ENCODE measurements around the gene PACC1.

The PACC1 gene
- total RNA-seq: 25.2 to 26.4 reads per million in 2 donors

DNA sequence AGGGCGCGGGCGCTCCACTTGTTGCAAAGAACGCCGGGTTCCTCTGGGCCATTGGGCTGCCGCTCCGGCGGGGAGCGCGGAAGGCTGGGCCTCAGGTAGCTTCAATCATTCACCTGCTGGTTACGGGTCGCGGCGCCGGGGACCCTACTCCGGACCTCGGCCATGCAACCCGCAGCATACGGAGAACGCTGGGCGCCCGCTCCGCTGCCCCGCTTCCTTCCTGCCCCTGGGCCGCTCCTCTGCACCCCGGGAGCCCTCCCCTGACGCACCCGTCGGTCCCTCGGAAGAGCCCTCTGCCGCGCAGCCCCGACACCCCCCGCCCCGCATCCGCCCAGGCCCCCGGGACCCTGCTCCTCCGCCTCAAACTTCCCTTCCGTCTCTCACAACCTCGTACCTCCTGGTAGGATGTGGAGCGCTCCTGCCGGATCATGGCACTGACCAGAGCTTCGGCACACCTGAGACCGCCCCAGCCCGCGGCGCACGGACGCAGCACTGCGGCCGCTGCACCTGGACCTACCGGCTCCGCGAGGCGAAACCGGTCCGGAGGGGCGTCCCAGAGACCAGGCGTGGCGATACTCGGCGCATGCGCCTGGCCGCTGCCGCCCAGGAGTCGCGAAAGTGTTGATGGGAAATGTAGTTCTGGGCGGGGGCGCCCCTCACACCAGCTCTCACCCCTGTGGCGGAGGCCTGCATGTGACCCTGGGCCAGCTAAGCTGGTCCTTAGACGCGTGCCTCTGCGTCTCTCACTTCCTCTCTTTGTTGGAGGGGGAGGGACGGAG, at the start of gene PACC1:
Gene PACC1, minus strand, starts transcription at position 559 of the 779 bp plus-strand sequence. Its CDS starts 129 bp downstream, at position 430.
- peak; percentile 76 for DNase-seq

GRCh38 chr1:212463565-212464285, 49.0 kb upstream of the PACC1 start:
- no peak for DNase-seq

- no peak for DNase-seq
Measured at GRCh38 chr1:212461916-212462660, 47.4 kb upstream of the PACC1 start.

- DNase-seq: no peak
Measured at GRCh38 chr1:212460376-212460775, 45.7 kb upstream of the PACC1 start.

- no peak for DNase-seq
Measured at GRCh38 chr1:212459656-212460055, 45.0 kb upstream of the PACC1 start.

- DNase-seq: no peak
Measured at GRCh38 chr1:212458817-212459216, 44.1 kb upstream of the PACC1 start.

GRCh38 chr1:212457740-212458338, 43.2 kb upstream of the PACC1 start:
- no peak for DNase-seq

- DNase-seq: no peak
Measured at GRCh38 chr1:212455803-212456528, 41.3 kb upstream of the PACC1 start.

- DNase-seq: no peak
Measured at GRCh38 chr1:212455401-212455800, 40.7 kb upstream of the PACC1 start.

DNA sequence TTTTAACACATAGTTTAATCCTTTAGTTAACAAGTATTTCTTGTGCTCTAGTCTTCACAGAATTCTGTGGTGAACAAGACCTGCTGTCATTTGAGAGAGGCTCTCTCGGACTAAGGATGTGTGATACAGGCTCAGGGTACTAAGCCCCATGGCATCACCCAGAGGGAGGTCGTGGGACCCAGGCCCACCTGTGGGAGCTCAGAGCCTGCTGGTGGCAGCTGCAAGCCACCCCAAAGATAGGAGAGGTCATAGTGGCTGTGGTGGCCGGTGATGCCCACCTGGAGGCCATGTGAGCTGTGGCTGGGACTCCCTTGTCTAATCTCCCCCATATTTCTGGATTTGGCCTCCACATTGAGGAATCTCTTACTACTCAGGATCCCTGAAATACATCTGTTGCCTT, 40.1 kb upstream of the PACC1 start:
- DNase-seq: no peak

- no peak for DNase-seq
Measured at GRCh38 chr1:212453156-212453857, 38.6 kb upstream of the PACC1 start.

- no peak for DNase-seq
Measured at GRCh38 chr1:212452323-212453155, 37.9 kb upstream of the PACC1 start.

GRCh38 chr1:212451416-212452322, 37.0 kb upstream of the PACC1 start:
- no peak for DNase-seq

DNA sequence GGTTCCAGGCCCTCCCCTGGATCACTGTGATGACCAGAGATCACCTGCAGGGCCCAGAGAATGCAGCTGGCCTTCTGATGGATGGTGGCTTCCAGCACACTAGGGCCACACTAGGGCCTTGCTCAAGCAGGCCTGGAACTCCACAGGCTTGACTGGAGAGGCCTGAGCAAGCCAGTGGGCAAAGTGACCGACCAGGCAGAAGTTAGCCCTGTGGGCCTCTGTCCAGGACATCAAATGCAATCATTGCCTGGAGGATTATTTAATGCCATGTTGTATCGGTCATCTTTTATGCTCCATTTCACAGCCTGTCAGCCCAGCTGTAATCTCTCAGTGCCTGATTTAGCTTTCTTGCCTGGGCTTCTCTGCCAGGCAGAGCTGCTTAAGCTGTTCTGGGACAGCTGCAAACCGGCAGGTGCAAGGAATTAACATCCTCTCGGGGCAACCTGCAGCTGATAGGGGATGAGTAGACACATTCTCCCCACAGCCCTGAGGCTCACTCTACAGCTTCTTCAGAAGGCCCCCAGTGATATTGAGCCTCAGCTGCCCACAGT, 35.7 kb upstream of the PACC1 start:
- DNase-seq: no peak

DNA sequence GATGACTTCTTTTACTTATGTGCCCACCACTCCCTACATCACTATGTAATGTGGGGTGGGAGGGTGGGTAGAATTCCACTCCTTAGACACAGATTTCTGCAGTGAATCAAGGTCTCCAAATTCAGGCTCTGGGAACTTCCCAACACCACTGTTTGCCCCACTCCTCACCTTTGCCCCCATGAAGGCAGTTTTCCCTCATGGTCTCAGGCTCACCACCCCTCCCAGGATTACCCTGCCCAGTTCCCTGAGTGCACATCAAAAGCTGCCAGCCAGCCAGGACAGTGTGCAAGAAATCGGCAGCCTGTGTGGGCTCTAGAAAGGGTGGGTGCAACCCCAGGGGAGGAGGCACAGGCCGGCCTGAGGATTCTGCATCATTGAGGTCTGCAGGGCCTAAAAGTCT, 32.8 kb upstream of the PACC1 start:
- DNase-seq: no peak

GRCh38 chr1:212446333-212446732, 31.6 kb upstream of the PACC1 start:
- no peak for DNase-seq

GRCh38 chr1:212442408-212442807, 27.7 kb upstream of the PACC1 start:
- DNase-seq: no peak

GRCh38 chr1:212440419-212440818, 25.7 kb upstream of the PACC1 start:
- no peak for DNase-seq

GRCh38 chr1:212438831-212439237, 24.1 kb upstream of the PACC1 start:
- DNase-seq: no peak
